Mammary epithelial cell (primary cell): ENCODE results near the gene PGAM5.

Source experiments
- CTCF ChIP-seq, 2 donors: IDR thresholded peaks in 1 of 2; conservative IDR thresholded peaks in 1 of 2; 2 replicates each; pipeline ENCODE4 v1.5.1; 2011 to 2012; ENCODE audit warnings: inconsistent platforms in 2 of 2, low read length in 2 of 2, mild to moderate bottlenecking in 2 of 2, control low read depth in 1 of 2, low read depth in 1 of 2; ENCODE audit not compliant: insufficient read depth in 1 of 2; ENCODE audit errors: extremely low read depth in 1 of 2
- EZH2 ChIP-seq: IDR thresholded peaks from 2 replicates; pipeline ENCODE4 v1.6.1; 2012; ENCODE audit warnings: low read length, inconsistent platforms, borderline replicate concordance

GRCh38 chr12:132716356-132716755, 5.7 kb downstream of the PGAM5 start:
- no peak for TF ChIP-seq CTCF (conservative IDR thresholded peaks at IDR 0.05 in 1 of 2, IDR thresholded peaks at IDR 0.05 in 1 of 2; ENCODE audit: extremely low read depth in 1 of 2, insufficient read depth in 1 of 2, low read depth in 1 of 2, low read length in 2 of 2)
- no peak for TF ChIP-seq EZH2
